Aorta (tissue), 5 donors: ENCODE data around the gene WWOX. TPM values are rescaled to one million over a fixed set of nuclear protein-coding genes. Genes with fewer than 3 reads are reported as not detected.
"Not testable (repeated sequence)": the region's sequence is repeated elsewhere in the genome, so short reads cannot be mapped to it uniquely, and the experiment has no call there.

Experiments
- ATAC-seq: fragments of 200-7000 bp; cut with Tn5 transposase; one replicate; pipeline ENCODE4 v1.9.1; 2022; ENCODE audit warnings: moderate library complexity; ENCODE audit not compliant: low FRiP score
- DNase-seq, 2 donors: peaks; one replicate each; pipeline ENCODE4 v3.0.0-alpha.2; 2020
- H3K27ac ChIP-seq, 2 donors: one replicate each; pipeline ENCODE4 v1.5.1; 2013; ENCODE audit warnings: low read length in 2 of 2, mild to moderate bottlenecking in 2 of 2, moderate library complexity in 2 of 2, control low read depth in 1 of 2, inconsistent platforms in 1 of 2, low read depth in 1 of 2
- H3K27me3 ChIP-seq, 2 donors: one replicate each; pipeline ENCODE4 v1.6.1; 2013; ENCODE audit warnings: control low read depth in 1 of 2, low read length in 1 of 2, mild to moderate bottlenecking in 1 of 2, moderate library complexity in 1 of 2; ENCODE audit not compliant: insufficient read depth in 2 of 2, control insufficient read depth in 1 of 2
- H3K36me3 ChIP-seq, 2 donors: one replicate each; pipeline ENCODE4 v1.6.1; 2013; ENCODE audit warnings: control low read depth in 1 of 2, low read length in 1 of 2, mild to moderate bottlenecking in 1 of 2; ENCODE audit not compliant: insufficient read depth in 2 of 2, control insufficient read depth in 1 of 2
- H3K4me1 ChIP-seq, 2 donors: one replicate each; pipeline ENCODE4 v1.6.1; 2013; ENCODE audit warnings: low read length in 2 of 2, control low read depth in 1 of 2, mild to moderate bottlenecking in 1 of 2, moderate library complexity in 1 of 2; ENCODE audit not compliant: insufficient read depth in 2 of 2, control insufficient read depth in 1 of 2
- H3K4me3 ChIP-seq, 2 donors: one replicate each; pipeline ENCODE4 v1.5.1; 2013; ENCODE audit warnings: low read length in 2 of 2, control low read depth in 1 of 2, mild to moderate bottlenecking in 1 of 2
- H3K9me3 ChIP-seq: one replicate; pipeline ENCODE4 v1.6.1; 2013; ENCODE audit warnings: mild to moderate bottlenecking, low read length; ENCODE audit not compliant: control insufficient read depth
- WGBS, 2 donors: extraction: QIAGEN DNeasy Blood & Tissue Kit; methylation state at CpG; one replicate each; pipeline ENCODE4 v1.1.7; 2013; 5-methylcytosine and 5-hydroxymethylcytosine counted together
- intact Hi-C, 2 donors: fragments of 100-400 bp; cut with DNase I; formaldehyde crosslinking; loops; one replicate each; pipeline versions ENCODE4 v1.14.2 to v1.15.0; 2022
- polyA plus RNA-seq, 2 donors: library from polyadenylated mRNA; stranded (reverse); fragments of 200-250 nt; gene quantifications; one replicate each; pipeline ENCODE4 v1.2.3, GENCODE V29; 2013
- total RNA-seq, 2 donors: library from RNA; stranded (reverse); fragmentation: NEBNext Ultra II Directional; extraction: Animal tissue kit (Norgen Biotek cat#: 25700); gene quantifications; one replicate each; pipeline ENCODE4 v1.2.1, GENCODE V29; 2021
- donor health status: healthy with polysubstance abuse.
- donor health status: Bipolar disorder and iron deficiency.
- donor health status: DM: no; HTN: no; CAD: no.
- donor health status: DM: no; HTN: no; CAD: no.
- donor health status: DM: yes; HTN: yes; CAD: no.

WWOX gene
- total and polyA plus RNA-seq, 4 donors, result 11.2 to 30.9 (median 14.6) TPM

DNA sequence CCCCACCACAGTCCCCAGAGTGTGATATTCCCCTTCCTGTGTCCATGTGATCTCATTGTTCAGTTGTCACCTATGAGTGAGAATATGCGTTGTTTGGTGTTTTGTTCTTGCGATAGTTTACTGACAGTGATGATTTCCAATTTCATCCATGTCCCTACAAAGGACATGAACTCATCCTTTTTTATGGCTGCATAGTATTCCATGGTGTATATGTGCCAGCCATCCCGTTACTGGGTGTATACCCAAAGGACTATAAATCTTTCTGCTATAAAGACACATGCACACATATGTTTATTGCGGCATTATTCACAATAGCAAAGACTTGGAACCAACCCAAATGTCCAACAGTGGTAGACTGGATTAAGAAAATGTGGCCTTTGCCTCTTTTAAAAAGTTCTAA is 952.7 kb downstream of the WWOX start:
- H3K4me1 ChIP-seq, H3K27me3 ChIP-seq, H3K27ac ChIP-seq, H3K36me3 ChIP-seq, H3K4me3 ChIP-seq, ATAC-seq, H3K9me3 ChIP-seq, intact Hi-C loops, DNase-seq: not testable (repeated sequence)
- 72 to 89% methylated on average over 4 of the region's 4 CpGs for WGBS, 2 donors

DNA sequence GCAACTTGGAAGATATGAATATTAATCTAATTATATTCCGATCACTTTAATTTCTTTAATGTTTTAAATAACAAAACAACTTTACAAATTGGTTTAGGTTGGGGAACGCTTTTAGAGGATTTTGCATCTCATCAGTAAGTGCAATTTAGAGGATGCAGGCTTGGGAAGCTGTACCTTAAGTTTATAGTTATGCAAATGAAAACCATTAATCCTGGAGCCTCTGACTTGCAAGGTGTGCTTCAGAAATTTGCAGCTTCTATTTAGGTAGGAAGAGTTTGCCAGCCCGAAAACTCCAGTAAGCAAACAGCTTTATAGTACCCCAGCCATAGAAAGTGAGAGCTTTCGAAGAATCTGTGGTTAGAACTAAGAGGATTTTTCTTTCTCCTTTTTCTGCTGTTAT is 954.1 kb downstream of the WWOX start:
- intact Hi-C loops, result no loop called here
- H3K36me3 ChIP-seq, result no peaks in the 10 kb centered on the region
- H3K4me1 ChIP-seq, result no peaks in the 10 kb centered on the region
- peaks cover 0 to 1% of the 10 kb centered on the region in 2 donors for H3K27me3 ChIP-seq
- H3K9me3 ChIP-seq, result peaks cover 2% of the 10 kb centered on the region
- H3K27ac ChIP-seq, result no peak overlapping the region
- ATAC-seq (no peak), DNase-seq (no peak)
- no peak overlapping the region for H3K4me3 ChIP-seq
- WGBS, 2 donors, result 84 to 87% methylated on average over 4 of the region's 4 CpGs

DNA sequence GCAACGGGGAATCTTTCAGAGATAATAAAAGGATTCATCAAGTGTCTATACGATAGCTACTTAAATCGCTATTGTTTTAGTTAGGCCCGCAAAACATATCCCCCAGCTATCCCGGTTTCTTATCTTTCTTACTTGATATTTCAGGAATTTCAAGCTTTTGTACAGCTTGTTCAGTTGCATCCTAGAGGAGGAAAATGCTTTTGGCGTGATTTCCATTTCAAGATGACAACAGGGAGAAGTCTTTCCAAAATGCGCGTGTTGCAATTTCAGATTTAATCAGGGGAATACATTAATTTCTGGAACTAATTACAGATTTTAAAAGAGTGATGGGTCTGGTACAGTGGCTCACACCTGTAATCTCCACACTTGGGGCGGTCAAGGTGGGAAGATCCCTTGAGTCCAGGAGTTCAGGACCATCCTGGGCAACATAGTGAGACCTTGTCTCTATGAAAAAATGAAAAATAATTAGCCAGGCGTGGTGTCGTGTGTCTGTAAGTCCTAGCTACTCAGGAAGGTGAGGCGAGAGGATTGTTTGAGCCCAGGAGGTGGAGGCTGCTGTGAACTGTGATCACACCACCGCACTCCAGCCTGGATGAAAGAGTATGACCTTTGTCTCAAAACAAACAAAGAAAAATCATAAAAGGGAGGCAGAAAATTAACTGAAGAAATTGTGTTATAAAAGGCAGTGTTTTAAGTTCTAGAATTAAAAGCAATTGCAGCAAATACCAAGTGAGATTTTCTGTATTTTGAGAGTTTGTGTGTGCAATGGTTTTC is 954.9 kb downstream of the WWOX start:
- Histone ChIP-seq H3K27ac (no peak overlapping the region), H3K36me3 (no peaks in the 10 kb centered on the region), H3K27me3 (peaks cover 0 to 1% of the 10 kb centered on the region in 2 donors), H3K4me3 (no peak overlapping the region), H3K9me3 (peaks cover 2% of the 10 kb centered on the region), H3K4me1 (no peaks in the 10 kb centered on the region)
- intact Hi-C loops, result no loop called here
- DNase-seq, result no peak
- 59 to 62% methylated on average over 13 of the region's 13 CpGs for WGBS, 2 donors
- no peak for ATAC-seq

DNA sequence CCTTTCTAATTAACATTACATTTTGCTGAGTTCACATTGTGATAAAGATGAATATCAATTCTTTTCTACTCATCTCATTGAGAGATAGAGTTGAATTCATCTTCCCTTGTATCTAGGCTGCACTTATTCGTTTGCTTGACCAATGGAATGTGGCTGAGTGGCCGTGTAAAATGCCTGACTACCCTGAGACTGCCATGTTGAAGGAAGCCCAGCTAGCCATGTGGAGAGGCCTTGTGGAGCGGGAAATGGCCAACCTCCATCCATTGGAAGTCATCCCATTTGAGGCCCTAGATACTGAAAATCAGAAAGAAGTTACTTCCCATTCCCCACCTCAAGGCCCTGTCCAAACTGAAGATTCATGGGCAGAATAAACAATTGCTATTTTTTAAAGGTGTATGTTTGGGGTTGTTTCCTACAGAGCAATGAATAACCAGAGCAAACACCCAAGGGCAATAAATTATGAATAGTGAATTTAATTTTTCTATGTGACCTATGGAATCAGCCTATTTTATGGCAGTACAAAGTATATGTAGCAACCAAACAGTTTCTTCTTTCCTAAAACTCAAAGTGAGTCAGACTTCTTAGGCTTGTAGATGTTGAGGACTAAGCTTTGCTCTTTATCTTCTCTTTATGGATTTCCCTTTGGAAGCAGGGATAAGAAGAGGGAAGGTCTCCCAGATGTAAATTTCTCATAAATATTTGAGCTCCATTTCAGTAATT is 956.0 kb downstream of the WWOX start:
- Histone ChIP-seq H3K27me3 (peaks cover 0 to 1% of the 10 kb centered on the region in 2 donors), H3K4me1 (no peaks in the 10 kb centered on the region), H3K9me3 (peaks cover 2% of the 10 kb centered on the region), H3K36me3 (no peaks in the 10 kb centered on the region), H3K4me3 (no peak overlapping the region), H3K27ac (no peak overlapping the region)
- no peak for DNase-seq
- WGBS, 2 donors, result 93 to 98% methylated on average over 3 of the region's 3 CpGs
- intact Hi-C loops, result no loop called here
- no peak for ATAC-seq

DNA sequence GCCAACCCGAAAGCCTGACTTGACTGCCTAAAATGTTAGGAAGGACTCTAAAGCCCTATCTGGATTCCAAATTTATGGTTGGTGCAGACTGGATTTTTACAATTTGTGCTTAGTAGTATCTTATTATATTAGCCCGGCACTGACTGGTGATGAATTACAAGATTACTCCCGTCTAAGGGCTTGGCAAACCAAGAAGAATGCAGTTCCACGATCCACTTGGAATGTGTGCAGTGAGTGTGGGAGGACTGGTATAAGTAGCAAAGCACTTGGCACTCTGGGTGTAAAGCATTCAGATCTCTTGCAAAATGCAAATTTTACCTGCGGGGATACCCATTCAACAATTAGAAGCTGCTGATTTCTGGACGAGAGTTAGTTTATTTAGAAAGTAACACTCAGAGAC is 961.7 kb downstream of the WWOX start:
- Histone ChIP-seq H3K4me1 (no peaks in the 10 kb centered on the region), H3K27me3 (peaks cover 0 to 1% of the 10 kb centered on the region in 2 donors), H3K36me3 (no peaks in the 10 kb centered on the region), H3K27ac (no peak overlapping the region), H3K4me3 (no peak overlapping the region), H3K9me3 (no peaks in the 10 kb centered on the region)
- DNase-seq (no peak), ATAC-seq (no peak)
- WGBS, 2 donors, result 24 to 30% methylated on average over 6 of the region's 6 CpGs
- intact Hi-C loops, result no loop called here

DNA sequence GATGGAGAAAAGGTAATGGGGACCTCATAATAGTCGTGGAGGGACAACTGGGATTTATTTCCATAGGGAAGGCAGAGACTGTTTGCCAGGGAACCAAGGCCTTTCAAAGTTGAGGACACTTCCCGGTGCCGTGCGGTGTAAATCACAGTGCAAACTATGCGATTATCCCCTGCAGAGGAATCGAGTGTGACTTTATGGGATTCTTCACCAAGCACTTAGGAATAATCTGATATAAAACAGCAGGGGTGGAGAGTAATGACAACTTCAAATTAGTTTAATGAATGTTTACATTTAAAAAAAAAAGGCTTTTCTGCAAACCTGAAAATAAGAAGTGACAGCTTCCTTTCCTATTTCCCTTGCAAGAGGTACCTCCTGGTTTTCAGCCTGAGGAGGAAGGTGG is 962.9 kb downstream of the WWOX start:
- no peaks in the 10 kb centered on the region for H3K4me1 ChIP-seq
- no peaks in the 10 kb centered on the region for H3K36me3 ChIP-seq
- 70 to 79% methylated on average over 6 of the region's 6 CpGs for WGBS, 2 donors
- DNase-seq (no peak), ATAC-seq (no peak)
- intact Hi-C loops, result no loop called here
- no peak overlapping the region for H3K4me3 ChIP-seq
- no peaks in the 10 kb centered on the region for H3K9me3 ChIP-seq
- H3K27ac ChIP-seq, result no peak overlapping the region
- H3K27me3 ChIP-seq, result peaks cover 0 to 1% of the 10 kb centered on the region in 2 donors

DNA sequence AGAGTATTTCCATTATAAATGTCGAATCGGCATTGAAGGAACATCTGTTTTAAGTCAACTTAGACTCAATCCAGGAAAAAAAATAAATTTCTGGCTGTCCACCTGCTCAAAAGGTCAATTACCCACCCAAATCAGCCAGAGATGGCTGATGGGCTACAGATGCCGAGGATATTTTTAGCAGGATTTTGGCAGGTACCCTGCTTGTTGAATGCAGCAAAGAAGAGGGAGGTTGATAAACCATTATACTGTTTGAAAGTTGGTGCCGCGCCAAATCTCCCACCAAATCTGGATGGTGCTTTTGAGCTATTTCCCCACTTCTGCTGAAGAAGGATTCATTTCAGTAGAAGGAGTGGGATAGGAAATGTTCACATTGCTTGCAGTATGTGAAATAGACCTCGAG is 963.4 kb downstream of the WWOX start:
- Histone ChIP-seq H3K27ac (no peak overlapping the region), H3K27me3 (no peaks in the 10 kb centered on the region), H3K9me3 (no peaks in the 10 kb centered on the region), H3K4me1 (no peaks in the 10 kb centered on the region), H3K4me3 (no peak overlapping the region), H3K36me3 (no peaks in the 10 kb centered on the region)
- 61 to 63% methylated on average over 6 of the region's 6 CpGs for WGBS, 2 donors
- DNase-seq, result no peak
- intact Hi-C loops, result no loop called here
- ATAC-seq, result no peak

DNA sequence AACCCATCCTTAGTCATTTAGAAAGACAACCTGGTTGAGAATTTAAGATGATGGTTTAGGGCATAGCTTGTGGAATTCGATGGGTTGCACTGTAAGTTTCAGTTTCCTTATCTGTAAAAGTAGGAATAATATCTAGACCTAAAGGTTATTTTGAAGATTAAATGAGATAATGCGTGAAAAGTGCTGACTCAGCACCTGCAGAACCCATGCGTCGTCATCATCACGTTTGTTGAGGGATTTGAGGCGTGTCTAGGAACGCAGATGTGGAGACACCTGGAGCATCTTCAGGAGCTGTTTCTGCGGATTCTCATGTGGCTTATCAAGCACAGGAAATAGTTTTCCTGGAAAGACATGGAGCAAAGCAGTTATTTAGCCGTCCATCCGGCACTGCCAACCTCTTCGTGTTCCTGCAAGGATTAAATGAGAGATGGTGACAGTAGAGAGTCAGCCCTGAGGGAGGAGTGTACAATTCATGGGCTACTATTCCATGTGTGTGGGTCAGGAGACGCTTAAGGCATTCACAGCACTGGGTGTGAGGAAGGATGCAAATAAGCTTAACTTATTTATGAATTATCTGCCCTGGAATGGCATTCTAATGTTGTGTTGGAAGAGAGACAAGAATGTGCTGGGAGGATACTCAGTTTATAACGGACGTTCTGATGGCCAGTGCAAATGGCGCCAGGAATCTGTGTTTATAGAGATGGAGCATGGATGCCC is 965.0 kb downstream of the WWOX start:
- no peaks in the 10 kb centered on the region for H3K4me1 ChIP-seq
- 82 to 84% methylated on average over 15 of the region's 15 CpGs for WGBS, 2 donors

More for the DNA sequence above, 965.0 kb downstream of the WWOX start:
- H3K4me3 ChIP-seq, result no peak overlapping the region
- DNase-seq, result no peak
- no peaks in the 10 kb centered on the region for H3K36me3 ChIP-seq
- H3K27ac ChIP-seq, result no peak overlapping the region
- H3K27me3 ChIP-seq, result no peaks in the 10 kb centered on the region
- H3K9me3 ChIP-seq, result no peaks in the 10 kb centered on the region
- intact Hi-C loops, result no loop called here
- ATAC-seq, result no peak
